Stomach (tissue), 4 donors: ENCODE results near the gene SERPINB1.

Experiments
- CTCF ChIP-seq, 7 experiments: fragments of 450-650 bp in 4 of 7; fragments of 200-600 bp in 3 of 7; sonication (generic) in 3 of 7; IDR thresholded peaks; one replicate each; pipeline ENCODE4 v1.5.1; 2016 to 2019; ENCODE audit warnings: antibody characterized with exemption in 7 of 7, control low read depth in 2 of 7, mild to moderate bottlenecking in 1 of 7
- EP300 ChIP-seq: sonication (generic); formaldehyde crosslinking; IDR thresholded peaks from one replicate; pipeline ENCODE4 v1.6.1; 2017; ENCODE audit warnings: antibody characterized with exemption
- POLR2A ChIP-seq, 4 donors: fragments of 450-650 bp; IDR thresholded peaks; one replicate each; pipeline ENCODE4 v1.6.1; 2016; ENCODE audit warnings: antibody characterized with exemption in 4 of 4, control low read depth in 2 of 4, mild to moderate bottlenecking in 1 of 4, moderate library complexity in 1 of 4

GRCh38 chr6:2792330-2793110, 49.1 kb downstream of the SERPINB1 start:
- TF ChIP-seq CTCF (IDR thresholded peaks at IDR 0.05), result no peak
- no peak for TF ChIP-seq POLR2A (IDR thresholded peaks at IDR 0.05)
- TF ChIP-seq EP300, result no peak
